IMR-90 (cell line): ENCODE measurements around the gene ATP4A. TPM values are rescaled to one million over a fixed set of nuclear protein-coding genes. Genes with fewer than 3 reads are reported as not detected.

ENCODE experiments used
- ATAC-seq: fragments of 200-7000 bp; cut with Tn5 transposase; 2 replicates; pipeline ENCODE4 v1.9.1; 2020; ENCODE audit warnings: low read depth, mild to moderate bottlenecking, moderate library complexity
- BruUV-seq: library from RNA; stranded (reverse); fragments of 400-500 nt; replicated peaks from 2 replicates; lab custom pipeline; 2021; lab: Mats Ljungman, UMichigan
- CTCF ChIA-PET: fragments of 300-600 bp; formaldehyde crosslinking; extraction: SDS; loops from one replicate; lab custom pipeline; 2021; ENCODE audit warnings: antibody characterized with exemption; lab: Yijun Ruan, JAX
- POLR2A ChIA-PET: fragments of 300-600 bp; sonication (Branson Sonifier 250); formaldehyde crosslinking; loops from one replicate; lab custom pipeline; 2022; ENCODE audit warnings: antibody characterized with exemption; ENCODE audit not compliant: unreplicated experiment; lab: Charles Lee
- DNase-seq: peaks from one replicate; pipeline ENCODE4 v3.0.0; 2013
- H2AFZ ChIP-seq: replicated peaks from 2 replicates; pipeline ENCODE3; 2013; ENCODE audit warnings: low read length, mild to moderate bottlenecking; ENCODE audit not compliant: poor library complexity
- H2AK5ac ChIP-seq: 2 replicates; pipeline ENCODE4 v1.6.1; 2013; ENCODE audit warnings: low read depth, low read length, inconsistent platforms
- H2AK9ac ChIP-seq: replicated peaks from 2 replicates; pipeline ENCODE3; 2013; ENCODE audit warnings: mild to moderate bottlenecking, low read depth, low read length, moderate library complexity; ENCODE audit not compliant: poor library complexity
- H2BK120ac ChIP-seq: 2 replicates; pipeline ENCODE4 v1.6.1; 2013; ENCODE audit warnings: low read depth, low read length, inconsistent platforms
- H2BK15ac ChIP-seq: 3 replicates; pipeline ENCODE4 v1.6.1; 2013; ENCODE audit warnings: low read depth, low read length, inconsistent platforms
- H2BK20ac ChIP-seq: 2 replicates; pipeline ENCODE4 v1.6.1; 2013; ENCODE audit warnings: low read depth, mild to moderate bottlenecking, inconsistent platforms, low read length, moderate library complexity
- H2BK5ac ChIP-seq: 2 replicates; pipeline ENCODE4 v1.6.1; 2013; ENCODE audit warnings: mild to moderate bottlenecking, low read depth, low read length, inconsistent platforms; ENCODE audit not compliant: poor library complexity, severe bottlenecking
- H3K14ac ChIP-seq: replicated peaks from 2 replicates; pipeline ENCODE4 v1.6.1; 2013; ENCODE audit warnings: low read depth, low read length, inconsistent platforms
- H3K18ac ChIP-seq: 2 replicates; pipeline ENCODE4 v1.6.1; 2013; ENCODE audit warnings: low read depth, low read length, control low read depth
- H3K23ac ChIP-seq: 2 replicates; pipeline ENCODE4 v1.6.1; 2013; ENCODE audit warnings: low read depth, low read length, inconsistent platforms
- H3K27ac ChIP-seq: 2 replicates; pipeline ENCODE4 v1.5.1; 2013; ENCODE audit warnings: mild to moderate bottlenecking, control low read depth, low read length; ENCODE audit not compliant: insufficient read depth
- H3K27me3 ChIP-seq: 2 replicates; pipeline ENCODE4 v1.6.1; 2013; ENCODE audit warnings: low read length; ENCODE audit not compliant: control insufficient read depth, insufficient read depth
- H3K36me3 ChIP-seq: 2 replicates; pipeline ENCODE4 v1.6.1; 2013; ENCODE audit warnings: low read length, mixed read lengths; ENCODE audit not compliant: control insufficient read depth, insufficient read depth
- H3K4ac ChIP-seq: 2 replicates; pipeline ENCODE4 v1.6.1; 2013; ENCODE audit warnings: low read depth, low read length, inconsistent platforms
- H3K4me1 ChIP-seq: 2 replicates; pipeline ENCODE4 v1.6.1; 2013; ENCODE audit warnings: low read length, mixed read lengths; ENCODE audit not compliant: control insufficient read depth, insufficient read depth
- H3K4me2 ChIP-seq: 2 replicates; pipeline ENCODE4 v1.6.1; 2013; ENCODE audit warnings: low read depth, mild to moderate bottlenecking, control low read depth, low read length, moderate library complexity
- H3K4me3 ChIP-seq: 2 replicates; pipeline ENCODE4 v1.5.1; 2013; ENCODE audit warnings: low read depth, mild to moderate bottlenecking, control low read depth, low read length, moderate library complexity; ENCODE audit not compliant: insufficient read depth
- H3K56ac ChIP-seq: 2 replicates; pipeline ENCODE4 v1.6.1; 2013; ENCODE audit warnings: low read length, inconsistent platforms; ENCODE audit not compliant: insufficient read depth; ENCODE audit errors: extremely low read depth
- H3K79me1 ChIP-seq, 2 experiments: 2 replicates each; pipeline ENCODE4 v1.6.1; 2013; ENCODE audit warnings: low read length in 2 of 2, inconsistent platforms in 1 of 2, low read depth in 1 of 2
- H3K9ac ChIP-seq: 2 replicates; pipeline ENCODE4 v1.6.1; 2013; ENCODE audit warnings: low read depth, low read length, control low read depth
- H3K9me1 ChIP-seq: 2 replicates; pipeline ENCODE4 v1.6.1; 2013; ENCODE audit warnings: low read length, inconsistent platforms; ENCODE audit not compliant: insufficient read depth
- H3K9me3 ChIP-seq: 2 replicates; pipeline ENCODE4 v1.6.1; 2013; ENCODE audit warnings: low read length; ENCODE audit not compliant: control insufficient read depth, insufficient read depth
- H4K20me1 ChIP-seq: 2 replicates; pipeline ENCODE4 v1.6.1; 2013; ENCODE audit warnings: low read length, inconsistent platforms; ENCODE audit not compliant: insufficient read depth
- H4K5ac ChIP-seq: 2 replicates; pipeline ENCODE4 v1.6.1; 2013; ENCODE audit warnings: mild to moderate bottlenecking, low read depth, low read length, control low read depth
- H4K8ac ChIP-seq, 2 experiments: 2 replicates each; pipeline ENCODE4 v1.6.1; 2013; ENCODE audit warnings: low read depth in 2 of 2, low read length in 2 of 2, control low read depth in 1 of 2, inconsistent platforms in 1 of 2
- H4K91ac ChIP-seq: 2 replicates; pipeline ENCODE4 v1.6.1; 2013; ENCODE audit warnings: low read depth, low read length, inconsistent platforms; ENCODE audit not compliant: insufficient read depth
- BHLHE40 ChIP-seq: fragments of 150-350 bp; IDR thresholded peaks from 2 replicates; pipeline ENCODE4 v1.6.1; 2016; ENCODE audit warnings: mild to moderate bottlenecking, low read depth, low read length
- CEBPB ChIP-seq: IDR thresholded peaks from 2 replicates; pipeline ENCODE4 v1.6.1; 2012; ENCODE audit warnings: low read depth, low read length, improper control_type of control experiment
- CTCF ChIP-seq: conservative IDR thresholded peaks from 2 replicates; pipeline ENCODE4 v1.5.1; 2012; ENCODE audit warnings: mild to moderate bottlenecking, low read depth, low read length, improper control_type of control experiment
- MAFK ChIP-seq: IDR thresholded peaks from 2 replicates; pipeline ENCODE4 v1.6.1; 2012; ENCODE audit warnings: low read depth, low read length, improper control_type of control experiment
- MAZ ChIP-seq: IDR thresholded peaks from 2 replicates; pipeline ENCODE4 v1.6.1; 2012; ENCODE audit warnings: low read depth, mild to moderate bottlenecking, low read length, improper control_type of control experiment, moderate library complexity, borderline replicate concordance
- MXI1 ChIP-seq: IDR thresholded peaks from 2 replicates; pipeline ENCODE4 v1.6.1; 2012; ENCODE audit warnings: low read depth, mild to moderate bottlenecking, low read length, moderate library complexity, borderline replicate concordance
- POLR2A ChIP-seq: IDR thresholded peaks from 2 replicates; pipeline ENCODE4 v1.6.1; 2012; ENCODE audit warnings: mild to moderate bottlenecking, low read depth, low read length
- RCOR1 ChIP-seq: IDR thresholded peaks from 2 replicates; pipeline ENCODE4 v1.6.1; 2012; ENCODE audit warnings: mild to moderate bottlenecking, low read length, improper control_type of control experiment; ENCODE audit not compliant: insufficient replicate concordance
- SMC3 ChIP-seq: fragments of 150-350 bp; IDR thresholded peaks from 2 replicates; pipeline ENCODE4 v1.6.1; 2016; ENCODE audit warnings: low read depth, mild to moderate bottlenecking, antibody characterized with exemption, low read length, moderate library complexity
- USF2 ChIP-seq: fragments of 150-350 bp; IDR thresholded peaks from 2 replicates; pipeline ENCODE4 v1.6.1; 2017; ENCODE audit warnings: mild to moderate bottlenecking, antibody characterized with exemption, low read length, low read depth
- WGBS, 2 experiments: methylation state at CpG; one replicate each; pipeline versions ENCODE4 v1.1.5 to v1.1.7; 2013; ENCODE audit warnings: missing lambda C conversion rate in 2 of 2; ENCODE audit not compliant: insufficient read length in 1 of 2; ENCODE audit errors: extremely low coverage in 2 of 2; 5-methylcytosine and 5-hydroxymethylcytosine counted together
- dilution Hi-C: fragments of 300-500 bp; cut with HindIII; formaldehyde crosslinking; loops from one replicate; pipeline ENCODE4 v1.14.3; 2018; ENCODE audit warnings: low sequenced_read_pairs; ENCODE audit not compliant: unreplicated experiment
- in situ Hi-C: fragments of 300-500 bp; cut with MboI; formaldehyde crosslinking; loops from 3 replicates; pipeline ENCODE4 v1.14.3; 2019; ENCODE audit warnings: low sequenced_read_pairs, inconsistent platforms, mixed read lengths
- intact Hi-C: fragments of 100-400 bp; cut with micrococcal nuclease; formaldehyde crosslinking; loops from 2 replicates; pipeline ENCODE4 v1.10.0; 2022
- polyA plus RNA-seq, 3 experiments: library from polyadenylated mRNA; depleted of rRNA; stranded (reverse); fragments of >200 nt; gene quantifications; 2 replicates each; pipeline ENCODE4 v1.2.3, GENCODE V29; 2012; ENCODE audit warnings: low replicate concordance in 1 of 3
- total RNA-seq: library from RNA; depleted of rRNA; stranded (reverse); fragments of >200 nt; gene quantifications from 2 replicates; pipeline ENCODE4 v1.2.3, GENCODE V29; 2012
- TF ChIP-seq, protein P1 (sequence below): fragments of 150-350 bp; IDR thresholded peaks from 2 replicates; pipeline ENCODE4 v1.6.1; 2016; ENCODE audit warnings: low read depth, mild to moderate bottlenecking, low read length, moderate library complexity, borderline replicate concordance

The ATP4A gene
- total and polyA plus RNA-seq, 2 of the 4 experiments (the other 2 are of a cell fraction) = not detected

GRCh38 chr19:35540356-35540927 lies 23.0 kb downstream of the ATP4A start:
- Histone ChIP-seq H4K5ac (no peak overlapping the region), H4K20me1 (no peaks in the 10 kb centered on the region), H3K18ac (no peak overlapping the region), H4K8ac (no peak overlapping the region), H3K4me2 (no peak overlapping the region), H3K27ac (no peak overlapping the region), H4K91ac (no peak overlapping the region), H2BK120ac (no peak overlapping the region), H3K9me1 (peaks cover 9% of the 10 kb centered on the region; the same call in 1 of the 2 replicates), H3K27me3 (no peaks in the 10 kb centered on the region), H2AK9ac (no peak overlapping the region), H2AFZ (no peak overlapping the region), H2BK20ac (no peak overlapping the region), H3K36me3 (peaks cover 2% of the 10 kb centered on the region; the same call in 1 of the 2 replicates), H3K79me1 (peaks cover 15 to 25% of the 10 kb centered on the region in 2 experiments), H3K56ac (no peak overlapping the region), H2AK5ac (no peak overlapping the region), H3K23ac (no peak overlapping the region), H3K4ac (no peak overlapping the region), H2BK15ac (no peak overlapping the region), H3K9ac (no peak overlapping the region), H2BK5ac (no peak overlapping the region), H3K9me3 (no peaks in the 10 kb centered on the region), H3K14ac (no peak overlapping the region), H3K4me1 (peaks cover 5% of the 10 kb centered on the region), H3K4me3 (no peak overlapping the region)
- no peak for ATAC-seq
- WGBS, 2 experiments = 93% methylated on average over 3 of the region's 7 CpGs; no CpG with 5 or more reads in 1 of the 2 experiments
- dilution Hi-C loops = no loop called here
- intact Hi-C loops = no loop called here
- in situ Hi-C loops = no loop called here
- ChIA-PET CTCF (no interaction called here), POLR2A (no interaction called here)
- BruUV-seq = no TSS peak
- no peak for TF ChIP-seq SMC3
- no peak for TF ChIP-seq CEBPB
- no peak for TF ChIP-seq MXI1
- TF ChIP-seq MAFK = no peak
- no peak for TF ChIP-seq POLR2A
- no peak for TF ChIP-seq BHLHE40
- TF ChIP-seq RCOR1 = no peak
- no peak for TF ChIP-seq MAZ
- TF ChIP-seq CTCF = no peak
- TF ChIP-seq USF2 = no peak
- TF ChIP-seq, protein P1, sequence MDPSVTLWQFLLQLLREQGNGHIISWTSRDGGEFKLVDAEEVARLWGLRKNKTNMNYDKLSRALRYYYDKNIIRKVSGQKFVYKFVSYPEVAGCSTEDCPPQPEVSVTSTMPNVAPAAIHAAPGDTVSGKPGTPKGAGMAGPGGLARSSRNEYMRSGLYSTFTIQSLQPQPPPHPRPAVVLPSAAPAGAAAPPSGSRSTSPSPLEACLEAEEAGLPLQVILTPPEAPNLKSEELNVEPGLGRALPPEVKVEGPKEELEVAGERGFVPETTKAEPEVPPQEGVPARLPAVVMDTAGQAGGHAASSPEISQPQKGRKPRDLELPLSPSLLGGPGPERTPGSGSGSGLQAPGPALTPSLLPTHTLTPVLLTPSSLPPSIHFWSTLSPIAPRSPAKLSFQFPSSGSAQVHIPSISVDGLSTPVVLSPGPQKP = no peak
- DNase-seq = no peak
